Subcutaneous abdominal adipose tissue (tissue), 5 donors: ENCODE measurements around the gene CLCA1.

Source experiments
- H3K27ac ChIP-seq: one replicate; pipeline ENCODE4 v1.7.0; 2013; ENCODE audit warnings: low read depth, mild to moderate bottlenecking, inconsistent platforms, low read length, moderate library complexity
- H3K27me3 ChIP-seq, 5 donors: one replicate each; pipeline ENCODE4 v1.7.0; 2013; ENCODE audit warnings: low read length in 5 of 5, inconsistent platforms in 1 of 5; ENCODE audit not compliant: control insufficient read depth in 5 of 5, insufficient read depth in 4 of 5
- H3K36me3 ChIP-seq, 5 donors: one replicate each; pipeline ENCODE4 v1.7.0; 2013; ENCODE audit warnings: low read length in 5 of 5; ENCODE audit not compliant: control insufficient read depth in 5 of 5, insufficient read depth in 5 of 5
- H3K4me1 ChIP-seq, 5 donors: one replicate each; pipeline ENCODE4 v1.7.0; 2013; ENCODE audit warnings: low read length in 5 of 5, mild to moderate bottlenecking in 3 of 5, moderate library complexity in 1 of 5; ENCODE audit not compliant: control insufficient read depth in 5 of 5, insufficient read depth in 5 of 5
- H3K4me3 ChIP-seq, 5 donors: one replicate each; pipeline ENCODE4 v1.7.0; 2013; ENCODE audit warnings: low read length in 5 of 5, low read depth in 1 of 5
- H3K9ac ChIP-seq, 5 donors: one replicate each; pipeline ENCODE4 v1.7.0; 2013; ENCODE audit warnings: low read length in 5 of 5, mild to moderate bottlenecking in 4 of 5, moderate library complexity in 3 of 5
- H3K9me3 ChIP-seq, 5 donors: one replicate each; pipeline ENCODE4 v1.7.0; 2013; ENCODE audit warnings: low read length in 5 of 5; ENCODE audit not compliant: control insufficient read depth in 5 of 5
- donor health status: healthy.
- donor health status: healthy.
- donor health status: healthy.
- donor health status: healthy.
- donor health status: healthy.

CLCA1 gene

GRCh38 chr1:86538775-86539174 is 70.0 kb downstream of the CLCA1 start:
- Histone ChIP-seq H3K4me3 (no peak overlapping the region), H3K9me3 (no peaks in the 10 kb centered on the region), H3K4me1 (no peaks in the 10 kb centered on the region), H3K9ac (no peak overlapping the region), H3K27ac (no peak overlapping the region), H3K36me3 (no peaks in the 10 kb centered on the region), H3K27me3 (peaks cover 0 to 4% (median 0%) of the 10 kb centered on the region in 5 donors)

GRCh38 chr1:86541859-86542258 is 73.1 kb downstream of the CLCA1 start:
- H3K9me3 ChIP-seq = no peaks in the 10 kb centered on the region
- no peaks in the 10 kb centered on the region for H3K36me3 ChIP-seq
- no peak overlapping the region for H3K4me3 ChIP-seq
- H3K27me3 ChIP-seq = peaks cover 0 to 4% (median 0%) of the 10 kb centered on the region in 5 donors
- no peak overlapping the region for H3K9ac ChIP-seq
- H3K27ac ChIP-seq = no peak overlapping the region
- H3K4me1 ChIP-seq = no peaks in the 10 kb centered on the region

GRCh38 chr1:86542631-86543030 is 73.9 kb downstream of the CLCA1 start:
- H3K36me3 ChIP-seq = no peaks in the 10 kb centered on the region
- H3K9me3 ChIP-seq = no peaks in the 10 kb centered on the region
- no peak overlapping the region for H3K27ac ChIP-seq
- no peaks in the 10 kb centered on the region for H3K4me1 ChIP-seq
- peaks cover 0 to 4% (median 0%) of the 10 kb centered on the region in 5 donors for H3K27me3 ChIP-seq
- H3K4me3 ChIP-seq = no peak overlapping the region
- no peak overlapping the region for H3K9ac ChIP-seq

GRCh38 chr1:86546787-86547221 is 78.1 kb downstream of the CLCA1 start, which contains the start of gene CLCA4:
Gene CLCA4, plus strand, starts transcription at chr1:86547078. Its CDS starts 42 bp downstream, at chr1:86547120.
- no peak within 1 kb of the TSS for H3K4me3 ChIP-seq
- H3K9me3 ChIP-seq = no peaks in the 10 kb centered on the region
- H3K4me1 ChIP-seq = no peaks in the 10 kb centered on the region
- H3K27ac ChIP-seq = no peak within 1 kb of the TSS
- H3K27me3 ChIP-seq = no peaks in the 10 kb centered on the region
- H3K9ac ChIP-seq = no peak within 1 kb of the TSS
- no peaks in the 10 kb centered on the region for H3K36me3 ChIP-seq

GRCh38 chr1:86548839-86549238 is 80.1 kb downstream of the CLCA1 start:
- H3K4me1 ChIP-seq = no peaks in the 10 kb centered on the region
- H3K4me3 ChIP-seq = no peak overlapping the region
- H3K9me3 ChIP-seq = peaks cover 0 to 5% (median 3%) of the 10 kb centered on the region in 5 donors
- H3K27ac ChIP-seq = no peak overlapping the region
- H3K9ac ChIP-seq = no peak overlapping the region
- no peaks in the 10 kb centered on the region for H3K36me3 ChIP-seq
- no peaks in the 10 kb centered on the region for H3K27me3 ChIP-seq
